ENCODE results near the gene C3orf33. TPM values are rescaled to one million over a fixed set of nuclear protein-coding genes. Genes with fewer than 3 reads are reported as not detected.

C3orf33 gene
- total RNA-seq, 1 experiment from 2014 or later = 5.1 TPM

GRCh38 chr3:155727836-155728235 is 78.2 kb downstream of the C3orf33 start:
- Histone ChIP-seq H3K9me3 (ENCODE audit: low read length) (no peaks in the 10 kb centered on the region), H3K9ac (ENCODE audit: low read length) (no peak overlapping the region), H3K4me2 (ENCODE audit: low read depth, low read length, poor library complexity, severe bottlenecking) (no peak overlapping the region), H3K4me3 (ENCODE audit: low read length) (no peak overlapping the region), H3K79me2 (ENCODE audit: low read length) (no peaks in the 10 kb centered on the region), H4K20me1 (ENCODE audit: insufficient read depth, low read depth, low read length) (no peaks in the 10 kb centered on the region), H3K36me3 (ENCODE audit: insufficient read depth, low read length) (no peaks in the 10 kb centered on the region), H3K27me3 (ENCODE audit: low read length) (no peaks in the 10 kb centered on the region), H3K4me1 (ENCODE audit: low read length) (no peaks in the 10 kb centered on the region), H2AFZ (ENCODE audit: low read length) (no peak overlapping the region), H3K9me2 (replicated peaks; ENCODE audit: insufficient read depth, low read length) (no peaks in the 10 kb centered on the region), H3K27ac (ENCODE audit: low read length) (no peak overlapping the region)
- DNase-seq = no peak

GRCh38 chr3:155714295-155714718 is 91.8 kb downstream of the C3orf33 start:
- no peaks in the 10 kb centered on the region for H3K79me2 ChIP-seq (ENCODE audit: low read length)
- H3K4me2 ChIP-seq (ENCODE audit: low read depth, low read length, poor library complexity, severe bottlenecking) = no peak overlapping the region

More at GRCh38 chr3:155714295-155714718, 91.8 kb downstream of the C3orf33 start:
- no peaks in the 10 kb centered on the region for H3K27me3 ChIP-seq (ENCODE audit: low read length)
- no peaks in the 10 kb centered on the region for H3K9me2 ChIP-seq (replicated peaks; ENCODE audit: insufficient read depth, low read length)
- no peak overlapping the region for H3K4me3 ChIP-seq (ENCODE audit: low read length)
- H3K4me1 ChIP-seq (ENCODE audit: low read length) = peaks cover 9% of the 10 kb centered on the region
- H2AFZ ChIP-seq (ENCODE audit: low read length) = no peak overlapping the region
- H3K27ac ChIP-seq (ENCODE audit: low read length) = no peak overlapping the region
- no peaks in the 10 kb centered on the region; the same call in 1 of the 2 replicates for H3K36me3 ChIP-seq (ENCODE audit: insufficient read depth, low read length)
- no peaks in the 10 kb centered on the region for H4K20me1 ChIP-seq (ENCODE audit: insufficient read depth, low read depth, low read length)
- no peak overlapping the region for H3K9ac ChIP-seq (ENCODE audit: low read length)
- DNase-seq = peak; percentile 25
- H3K9me3 ChIP-seq (ENCODE audit: low read length) = peaks cover 3% of the 10 kb centered on the region; the same call in 1 of the 2 replicates

Other genes with a start within 250 kb of the C3orf33 start
- 0.34 and 0.51 TPM in 2 replicates for gene PLCH1, start 61.2 kb downstream of the C3orf33 start, total RNA-seq (2014; rRNA removed; shearing (Covaris generic); ENCODE audit: low replicate concordance)
- gene SLC33A1, start 48.1 kb upstream of the C3orf33 start, total RNA-seq (2014; rRNA removed; shearing (Covaris generic); ENCODE audit: low replicate concordance) = 29.4 and 54.6 TPM in 2 replicates
- 50.9 and 83.1 TPM in 2 replicates for gene GMPS, start 64.4 kb upstream of the C3orf33 start, total RNA-seq (2014; rRNA removed; shearing (Covaris generic); ENCODE audit: low replicate concordance)

All from Karpas-422 (cell line).